ENCODE data around the gene TOR1A.

The TOR1A gene

Small RNA genes within 50 kb of the gene (small RNA-seq; reads per million reads assigned to genes)
- gene MIR6855 = 0.35 reads per million

All from skeletal muscle satellite cell (primary cell).